NCI-H1694 treated with DMSO at 0.1 percent for 48 hours (cell line): ENCODE data around the gene MTMR4.
"Not testable (repeated sequence)": the region's sequence is repeated elsewhere in the genome, so short reads cannot be mapped to it uniquely, and the experiment has no call there.

Source experiments
- DNase-seq: peaks from one replicate; lab custom pipeline; 2025; lab: John Stamatoyannopoulos, UW

Gene MTMR4

DNA sequence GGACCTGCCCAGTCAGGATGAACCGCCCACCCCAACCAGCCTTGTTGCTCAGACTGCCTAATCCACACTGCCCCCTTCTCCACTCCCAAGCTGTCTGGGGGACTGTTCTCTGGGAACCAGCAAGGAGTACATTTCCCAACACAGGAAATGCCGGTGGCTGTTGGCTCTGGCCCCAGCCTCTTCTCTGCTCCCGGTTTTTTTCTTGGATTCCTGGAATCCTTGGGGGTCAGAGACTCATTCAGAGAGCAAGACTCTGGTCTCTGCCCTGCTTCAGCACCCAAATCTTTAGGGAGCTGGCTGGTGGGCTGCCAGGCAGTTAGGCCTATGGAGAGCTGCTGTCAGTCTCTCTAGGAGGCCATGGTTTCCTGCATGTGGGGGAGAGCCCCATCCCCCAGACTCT, 10.8 kb upstream of the MTMR4 start:
- no peak for DNase-seq

- no peak for DNase-seq
Measured at GRCh38 chr17:58521680-58522079, 7.2 kb upstream of the MTMR4 start.

- DNase-seq, result no peak
Measured at GRCh38 chr17:58520843-58521430, 6.5 kb upstream of the MTMR4 start.

DNA sequence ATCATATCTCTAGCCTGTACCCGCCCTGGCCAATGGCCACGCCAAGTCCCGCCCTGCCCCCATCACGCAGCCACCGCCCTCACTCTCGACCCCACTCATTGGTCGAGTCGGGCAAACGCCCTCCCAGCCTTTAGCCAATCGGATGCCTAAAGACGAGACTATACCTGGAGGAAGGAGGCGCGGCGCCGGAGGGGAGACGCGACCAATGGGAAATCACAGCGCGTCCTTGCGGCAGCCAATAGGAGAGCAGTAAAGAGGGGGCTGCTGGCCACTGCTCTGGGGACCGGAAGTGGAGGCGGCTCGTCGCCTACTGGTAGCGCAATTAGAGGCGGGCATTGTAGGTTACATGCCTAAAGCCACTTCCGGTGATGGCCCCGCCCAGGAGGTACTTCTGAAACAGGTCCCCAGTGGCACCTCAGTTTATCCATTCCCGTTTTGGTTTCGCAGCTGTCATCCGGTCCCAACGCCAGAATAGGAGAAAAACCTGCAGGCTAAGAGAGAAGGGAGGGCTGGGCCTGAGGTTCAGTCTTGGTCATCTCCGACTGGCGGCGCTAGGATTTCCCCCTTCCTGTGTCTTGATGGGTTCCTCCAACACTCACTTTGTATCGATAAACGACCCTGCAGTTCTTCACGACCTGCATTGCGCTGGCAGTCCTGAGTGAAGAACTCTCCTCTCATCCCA, 3.6 kb upstream of the MTMR4 start:
- peak; percentile 99 for DNase-seq

DNA sequence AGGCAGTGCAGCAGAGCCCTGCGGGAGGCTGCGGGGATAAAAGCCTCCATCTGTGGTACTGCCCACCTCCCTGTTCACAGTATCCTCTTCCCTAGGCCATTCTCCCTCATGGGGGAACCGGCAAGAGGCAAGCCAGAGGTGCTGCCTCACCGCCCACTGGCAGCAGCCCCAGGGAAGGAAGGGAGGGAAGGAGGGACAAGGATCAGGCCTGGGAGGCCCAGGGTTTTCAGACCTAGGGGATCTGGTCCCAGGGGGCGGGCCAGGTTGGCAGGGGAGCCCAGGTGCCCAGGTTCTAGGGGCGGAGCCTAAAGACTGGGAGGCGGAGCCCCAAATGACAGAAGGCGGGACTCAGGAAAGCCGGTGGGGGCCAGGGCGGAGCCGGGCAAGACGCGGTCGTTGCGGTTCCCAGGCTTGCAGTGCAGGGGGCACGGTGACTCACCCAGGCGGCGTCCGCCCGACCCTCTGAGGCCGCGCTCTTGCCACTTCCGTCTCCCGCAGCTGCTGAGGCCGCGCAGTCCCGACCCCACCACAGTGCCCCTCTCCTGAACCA, 3.0 kb upstream of the MTMR4 start:
- no peak for DNase-seq

GRCh38 chr17:58516644-58517377, 2.4 kb upstream of the MTMR4 start:
- DNase-seq, result no peak

DNA sequence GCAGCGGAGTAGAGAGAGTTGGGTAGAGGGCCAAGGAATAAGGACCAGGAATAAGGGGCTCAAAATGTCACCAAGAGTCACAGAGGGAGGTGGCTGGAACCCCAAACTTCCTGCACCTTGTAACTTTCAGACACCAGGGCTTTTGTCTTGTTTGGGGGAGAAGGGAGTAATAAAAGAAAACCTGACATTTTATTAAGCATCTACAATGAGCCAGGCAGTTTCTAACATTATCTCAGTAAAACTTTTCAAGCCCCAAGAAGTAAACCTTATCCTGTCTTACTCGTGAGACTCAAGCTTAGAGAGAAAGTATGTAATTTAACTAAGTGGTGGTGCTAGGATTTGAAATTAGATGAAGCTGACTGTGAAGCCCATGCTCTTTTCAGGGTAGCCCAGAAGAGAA, 848 bp upstream of the MTMR4 start:
- no peak for DNase-seq

DNA sequence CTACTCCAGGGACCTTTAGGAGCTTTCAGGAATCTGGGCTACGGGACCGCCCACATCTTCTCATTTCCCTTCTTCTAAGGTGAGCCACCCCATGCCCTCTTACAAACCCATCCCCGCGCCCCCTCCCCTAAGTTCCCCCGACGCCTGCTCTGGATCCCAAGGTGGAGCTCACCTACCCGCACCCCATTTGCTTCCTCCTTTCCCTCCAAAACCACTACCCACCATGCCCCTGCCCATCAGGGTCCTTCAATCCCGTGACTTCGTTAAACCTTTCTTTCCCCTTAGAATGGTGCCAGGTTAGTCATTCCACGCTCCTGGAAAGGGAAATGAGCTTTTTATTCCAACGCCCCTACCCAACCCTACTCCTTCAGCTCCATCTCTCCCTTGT, 326 bp upstream of the MTMR4 start:
- DNase-seq, result no peak

- no peak for DNase-seq
Measured at GRCh38 chr17:58513267-58513964, 1.0 kb downstream of the MTMR4 start.

GRCh38 chr17:58510075-58510474, 4.4 kb downstream of the MTMR4 start:
- no peak for DNase-seq

DNA sequence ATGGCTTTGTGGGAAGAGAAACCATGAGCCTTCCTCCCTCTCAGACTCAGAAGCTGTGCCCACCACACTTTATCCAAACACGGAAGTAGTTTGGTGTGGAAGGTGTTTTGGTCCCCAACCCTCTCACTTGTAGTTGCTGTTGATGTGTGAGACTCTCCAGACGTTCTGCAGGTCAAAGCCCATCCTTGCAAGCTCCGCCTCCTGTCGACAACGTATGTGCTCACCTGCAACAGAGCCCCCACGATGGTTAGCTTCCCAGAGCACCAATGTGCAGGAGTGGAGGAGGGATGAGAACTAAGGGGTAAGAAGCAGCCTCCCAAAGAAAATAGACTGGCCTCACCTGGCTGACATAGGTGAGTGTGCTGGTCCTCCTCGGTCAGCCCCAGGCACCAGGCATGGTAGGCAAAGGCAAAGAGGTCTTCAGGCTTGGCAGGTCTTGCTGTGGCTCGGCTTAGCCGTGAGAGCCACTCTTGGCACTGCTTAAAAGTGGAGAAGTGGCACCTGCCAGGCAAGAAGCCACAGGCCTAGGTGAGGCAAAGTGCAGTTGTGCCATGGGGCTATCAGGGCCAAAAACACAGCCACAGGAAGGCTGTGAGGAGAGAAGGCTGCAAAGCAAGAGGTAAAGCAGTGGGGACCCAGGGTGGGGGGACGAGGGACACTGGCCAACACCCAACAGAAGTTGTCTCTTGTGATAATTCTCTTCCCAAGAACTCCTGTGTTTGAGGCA, 5.9 kb downstream of the MTMR4 start:
- DNase-seq, result no peak

DNA sequence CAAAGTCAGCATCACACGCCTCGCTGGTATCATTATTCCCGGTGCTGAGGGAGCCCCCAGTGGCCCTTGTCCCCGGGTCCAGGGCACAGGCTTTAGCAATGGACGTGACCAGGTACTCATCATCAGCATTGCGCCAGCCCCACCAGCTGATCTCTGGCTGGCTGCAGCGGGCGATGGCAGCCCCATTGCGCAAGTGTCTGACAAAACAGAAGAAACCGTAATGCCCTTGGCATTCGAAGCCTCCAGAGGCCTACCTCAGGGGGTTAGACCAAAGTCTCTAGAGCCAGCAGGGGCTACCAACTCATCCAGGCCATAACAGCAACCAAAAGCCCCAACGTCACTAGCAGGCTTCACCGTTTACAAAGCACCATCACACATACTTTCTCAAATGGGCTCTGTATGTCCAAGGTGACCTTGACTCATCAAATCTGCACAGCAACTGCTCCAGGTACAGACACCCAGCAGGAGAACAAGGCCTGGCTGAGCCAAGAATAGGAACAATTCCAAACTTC, 7.3 kb downstream of the MTMR4 start:
- DNase-seq, result no peak

- no peak for DNase-seq
Measured at GRCh38 chr17:58506354-58507080, 7.9 kb downstream of the MTMR4 start.

DNA sequence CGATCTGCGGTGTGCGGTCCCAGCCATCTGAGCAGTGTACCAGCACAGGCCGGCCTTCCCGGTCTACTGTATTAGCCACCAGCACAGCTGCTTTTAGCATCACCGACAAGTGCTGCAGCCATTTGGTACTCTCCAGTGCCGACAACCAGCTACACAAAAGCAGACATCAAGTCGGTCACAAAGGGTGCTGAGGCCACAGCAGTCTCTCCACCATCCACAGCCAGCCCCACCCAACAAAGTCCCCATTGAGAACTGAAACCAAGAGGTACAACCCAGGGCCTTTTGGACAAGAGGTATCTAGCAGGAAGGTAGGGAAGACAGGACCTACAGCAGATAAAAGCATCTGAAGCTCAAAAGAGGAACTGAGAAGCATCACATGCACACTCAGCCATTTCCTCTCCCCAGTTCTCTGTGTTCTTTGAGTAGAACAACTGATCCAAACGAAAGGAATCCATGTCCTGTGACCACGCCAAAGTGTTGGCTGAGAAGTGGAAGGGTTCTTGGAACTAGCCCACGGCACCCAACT, 9.5 kb downstream of the MTMR4 start:
- DNase-seq, result no peak

DNA sequence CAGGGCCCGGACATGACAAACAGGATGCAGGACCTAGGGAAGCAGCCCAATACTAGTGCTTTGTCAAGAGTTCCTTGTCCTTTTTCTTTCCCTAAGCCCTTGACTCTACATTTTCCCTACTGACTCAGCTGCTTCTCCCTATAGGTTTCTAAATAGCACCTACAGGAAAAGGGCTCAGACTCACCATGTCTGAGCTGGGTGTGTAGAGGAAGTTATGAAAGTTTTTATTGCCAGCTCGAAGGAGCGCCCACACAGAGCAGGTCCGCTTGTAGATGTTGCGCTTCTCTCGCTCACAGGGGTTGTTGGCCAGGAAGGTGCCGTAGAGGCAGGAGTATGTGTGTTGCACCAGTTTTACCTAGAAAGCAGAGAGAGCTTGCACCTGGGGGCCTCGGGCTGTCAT, 10.6 kb downstream of the MTMR4 start:
- DNase-seq, result no peak

DNA sequence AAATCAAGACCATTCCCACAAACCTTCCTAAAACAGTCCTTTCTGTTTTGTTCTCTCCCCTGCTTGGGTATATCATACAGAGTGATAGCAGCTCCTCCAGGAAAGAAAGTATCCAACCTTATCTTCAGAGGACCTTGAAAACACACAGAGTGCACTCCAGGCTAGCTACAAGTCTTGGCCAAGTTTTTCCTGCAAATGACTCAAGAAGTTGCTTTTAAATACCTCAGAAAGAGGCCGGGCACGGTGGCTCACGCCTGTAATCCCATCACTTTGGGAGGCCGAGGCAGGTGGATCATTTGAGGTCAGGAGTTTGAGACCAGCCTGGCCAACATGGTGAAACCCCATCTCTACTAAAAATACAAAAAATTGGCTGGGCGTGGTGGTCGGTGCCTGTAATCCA, 11.3 kb downstream of the MTMR4 start:
- not testable (repeated sequence) for DNase-seq

- no peak for DNase-seq
Measured at GRCh38 chr17:58501451-58501850, 13.0 kb downstream of the MTMR4 start.

GRCh38 chr17:58498177-58498828, 16.1 kb downstream of the MTMR4 start:
- DNase-seq, result no peak

GRCh38 chr17:58493506-58493905, 20.9 kb downstream of the MTMR4 start:
- DNase-seq, result no peak
